Sigmoid colon (tissue), 4 donors: ENCODE results near the gene NFIB.

Experiments used
- EP300 ChIP-seq, 4 donors: sonication (generic); formaldehyde crosslinking; IDR thresholded peaks; one replicate each; pipeline ENCODE4 v1.6.1; 2017; ENCODE audit warnings: antibody characterized with exemption in 4 of 4
- POLR2A ChIP-seq, 2 donors: fragments of 450-650 bp; IDR thresholded peaks; one replicate each; pipeline ENCODE4 v1.6.1; 2016; ENCODE audit warnings: antibody characterized with exemption in 2 of 2, mild to moderate bottlenecking in 2 of 2, moderate library complexity in 2 of 2
- POLR2AphosphoS5 ChIP-seq, 4 donors: sonication (generic); formaldehyde crosslinking; IDR thresholded peaks; one replicate each; pipeline ENCODE4 v1.6.1; 2017; ENCODE audit warnings: antibody characterized with exemption in 4 of 4
- TF ChIP-seq, protein P1 (sequence below), 4 experiments: fragments of 450-650 bp in 3 of 4; fragments of 200-600 bp in 1 of 4; IDR thresholded peaks; one replicate each; pipeline ENCODE4 v1.5.1; 2016 to 2019; ENCODE audit warnings: antibody characterized with exemption in 4 of 4, mild to moderate bottlenecking in 3 of 4, moderate library complexity in 2 of 4

DNA sequence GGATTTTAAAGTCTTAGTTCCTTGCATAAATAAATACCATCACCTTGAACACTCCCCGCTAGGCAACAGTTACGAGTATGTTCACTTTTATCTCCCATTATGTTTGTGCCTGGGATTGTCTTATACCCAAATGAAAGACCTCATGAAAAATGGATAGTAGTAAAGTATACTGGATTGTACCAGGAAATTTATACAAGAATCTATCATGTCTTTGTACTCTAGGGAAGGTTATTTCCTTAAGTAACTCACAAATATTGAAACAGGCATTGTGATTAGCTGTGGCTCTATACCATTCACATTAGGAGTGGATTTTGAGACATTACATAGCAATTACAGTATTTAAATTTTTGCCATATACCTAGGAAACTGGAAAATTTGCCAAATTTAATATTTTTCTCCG is 24.0 kb downstream of the NFIB start:
- TF ChIP-seq POLR2A (IDR thresholded peaks at IDR 0.05) (no peak), POLR2AphosphoS5 (IDR thresholded peaks at IDR 0.05) (no peak), EP300 (IDR thresholded peaks at IDR 0.05) (no peak)
- TF ChIP-seq, protein P1, sequence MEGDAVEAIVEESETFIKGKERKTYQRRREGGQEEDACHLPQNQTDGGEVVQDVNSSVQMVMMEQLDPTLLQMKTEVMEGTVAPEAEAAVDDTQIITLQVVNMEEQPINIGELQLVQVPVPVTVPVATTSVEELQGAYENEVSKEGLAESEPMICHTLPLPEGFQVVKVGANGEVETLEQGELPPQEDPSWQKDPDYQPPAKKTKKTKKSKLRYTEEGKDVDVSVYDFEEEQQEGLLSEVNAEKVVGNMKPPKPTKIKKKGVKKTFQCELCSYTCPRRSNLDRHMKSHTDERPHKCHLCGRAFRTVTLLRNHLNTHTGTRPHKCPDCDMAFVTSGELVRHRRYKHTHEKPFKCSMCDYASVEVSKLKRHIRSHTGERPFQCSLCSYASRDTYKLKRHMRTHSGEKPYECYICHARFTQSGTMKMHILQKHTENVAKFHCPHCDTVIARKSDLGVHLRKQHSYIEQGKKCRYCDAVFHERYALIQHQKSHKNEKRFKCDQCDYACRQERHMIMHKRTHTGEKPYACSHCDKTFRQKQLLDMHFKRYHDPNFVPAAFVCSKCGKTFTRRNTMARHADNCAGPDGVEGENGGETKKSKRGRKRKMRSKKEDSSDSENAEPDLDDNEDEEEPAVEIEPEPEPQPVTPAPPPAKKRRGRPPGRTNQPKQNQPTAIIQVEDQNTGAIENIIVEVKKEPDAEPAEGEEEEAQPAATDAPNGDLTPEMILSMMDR (IDR thresholded peaks at IDR 0.05), result no peak
